Right lobe of liver (tissue), 6 donors: ENCODE data around the gene RGSL1. TPM values are rescaled to one million over a fixed set of nuclear protein-coding genes. Genes with fewer than 3 reads are reported as not detected.

Experiments
- ATAC-seq, 4 donors: fragments of 200-7000 bp; cut with Tn5 transposase; one replicate each; pipeline ENCODE4 v1.9.1; 2020; ENCODE audit warnings: mild to moderate bottlenecking in 4 of 4, moderate library complexity in 4 of 4
- DNase-seq, 3 donors: peaks; one replicate each; pipeline ENCODE4 v3.0.0-alpha.2; 2020
- H3K27ac ChIP-seq, 3 donors: fragments of 200-600 bp; one replicate each; pipeline ENCODE4 v1.8.0; 2022
- H3K27me3 ChIP-seq, 2 donors: fragments of 200-600 bp; one replicate each; pipeline ENCODE4 v1.8.0; 2022
- H3K36me3 ChIP-seq, 4 donors: fragments of 200-600 bp; sonication (generic) in 1 of 4; one replicate each; pipeline versions ENCODE4 v1.5.1 to v1.8.0; 2017 to 2022; ENCODE audit warnings: control low read depth in 1 of 4
- H3K4me1 ChIP-seq, 4 donors: fragments of 200-600 bp; sonication (generic) in 1 of 4; one replicate each; pipeline versions ENCODE4 v1.5.1 to v1.8.0; 2017 to 2022; ENCODE audit warnings: control low read depth in 1 of 4
- H3K4me3 ChIP-seq, 3 donors: fragments of 200-600 bp; one replicate each; pipeline ENCODE4 v1.8.0; 2022
- H3K9me3 ChIP-seq, 4 donors: fragments of 200-600 bp; sonication (generic) in 1 of 4; one replicate each; pipeline versions ENCODE4 v1.5.1 to v1.8.0; 2017 to 2022; ENCODE audit warnings: control low read depth in 1 of 4
- CTCF ChIP-seq, 4 donors: fragments of 200-600 bp in 3 of 4; fragments of 450-650 bp in 1 of 4; IDR thresholded peaks; one replicate each; pipeline versions ENCODE4 v1.5.1 to v1.8.0; 2016 to 2022; ENCODE audit warnings: antibody characterized with exemption in 4 of 4, mild to moderate bottlenecking in 2 of 4
- POLR2A ChIP-seq: fragments of 450-650 bp; IDR thresholded peaks from one replicate; pipeline ENCODE4 v1.6.1; 2017; ENCODE audit warnings: antibody characterized with exemption, mild to moderate bottlenecking
- WGBS: methylation state at CpG from one replicate; pipeline ENCODE4 v1.1.6; 2018; ENCODE audit warnings: low coverage, low lambda C conversion rate; ENCODE audit not compliant: insufficient coverage; ENCODE audit errors: missing lambda C conversion rate; 5-methylcytosine and 5-hydroxymethylcytosine counted together
- intact Hi-C, 2 donors: fragments of 100-400 bp; cut with DNase I; formaldehyde crosslinking; loops; one replicate each; pipeline versions ENCODE4 v1.11.2 to v1.14.1; 2022
- total RNA-seq, 6 experiments: library from RNA; depleted of rRNA in 2 of 6; stranded (reverse); fragments of >200 nt in 2 of 6; fragmentation: NEBNext Ultra II Directional in 3 of 6; extraction: Animal tissue kit (Norgen Biotek cat#: 25700) in 3 of 6; gene quantifications; one replicate each; pipeline versions ENCODE4 v1.1.0 to v1.2.4, GENCODE V29; 2016 to 2023
- donor health status: DM: no; HTN: yes; CAD: no.
- donor health status: DM: no; HTN: no; CAD: no.
- donor health status: DM: no; HTN: no; CAD: no.
- donor health status: DM: no; HTN: yes; CAD: no.
- donor health status: DM: no; HTN: yes; CAD: no.

RGSL1 gene
- total RNA-seq, 6 experiments from 2014 or later: not detected

- intact Hi-C loops: no loop called here
- TF ChIP-seq POLR2A: no peak
- TF ChIP-seq CTCF (IDR thresholded peaks at IDR 0.05): no peak
- Histone ChIP-seq H3K9me3 (no peaks in the 10 kb centered on the region), H3K4me1 (peaks cover 0 to 6% (median 0%) of the 10 kb centered on the region in 4 donors), H3K36me3 (no peaks in the 10 kb centered on the region), H3K27me3 (no peaks in the 10 kb centered on the region), H3K27ac (peak overlapping the region in 1 of 3 donors; percentile 48), H3K4me3 (no peak overlapping the region)
- no peak for DNase-seq
- peak; percentile 80 to 96 (median 92) for ATAC-seq
- WGBS: 44% methylated on average over 1 of the region's 1 CpG
Measured at GRCh38 chr1:182410620-182411273, 39.2 kb upstream of the RGSL1 start.

GRCh38 chr1:182413486-182413885 lies 36.5 kb upstream of the RGSL1 start:
- DNase-seq (peak in 1 of 3 donors; percentile 27), ATAC-seq (peak in 2 of 4 donors; percentile 18 to 51)
- TF ChIP-seq POLR2A (no peak), CTCF (IDR thresholded peaks at IDR 0.05) (no peak)
- Histone ChIP-seq H3K9me3 (no peaks in the 10 kb centered on the region), H3K36me3 (no peaks in the 10 kb centered on the region), H3K27ac (no peak overlapping the region), H3K4me1 (peaks cover 0 to 6% (median 0%) of the 10 kb centered on the region in 4 donors), H3K27me3 (no peaks in the 10 kb centered on the region), H3K4me3 (no peak overlapping the region)
- intact Hi-C loops: no loop called here
- 33% methylated on average over 3 of the region's 3 CpGs for WGBS

GRCh38 chr1:182413969-182414368 lies 36.0 kb upstream of the RGSL1 start:
- no peak overlapping the region for H3K27ac ChIP-seq
- WGBS: 70% methylated on average over 4 of the region's 6 CpGs
- DNase-seq: no peak

GRCh38 chr1:182415789-182416188 lies 34.2 kb upstream of the RGSL1 start:
- Histone ChIP-seq H3K36me3 (no peaks in the 10 kb centered on the region), H3K27ac (no peak overlapping the region), H3K27me3 (no peaks in the 10 kb centered on the region), H3K4me1 (peaks cover 0 to 2% (median 0%) of the 10 kb centered on the region in 4 donors), H3K9me3 (no peaks in the 10 kb centered on the region), H3K4me3 (no peak overlapping the region)
- DNase-seq (no peak), ATAC-seq (peak in 1 of 4 donors; percentile 26)
- TF ChIP-seq CTCF (IDR thresholded peaks at IDR 0.05): no peak
- TF ChIP-seq POLR2A: no peak
- intact Hi-C loops: no loop called here
- 40% methylated on average over 1 of the region's 1 CpG for WGBS

More at GRCh38 chr1:182413969-182414368, 36.0 kb upstream of the RGSL1 start:
- H3K4me1 ChIP-seq: peaks cover 0 to 3% (median 0%) of the 10 kb centered on the region in 4 donors
- ATAC-seq: no peak
- no peak overlapping the region for H3K4me3 ChIP-seq
- no peaks in the 10 kb centered on the region for H3K27me3 ChIP-seq
- H3K36me3 ChIP-seq: no peaks in the 10 kb centered on the region
- intact Hi-C loops: no loop called here
- TF ChIP-seq POLR2A (no peak), CTCF (IDR thresholded peaks at IDR 0.05) (no peak)
- no peaks in the 10 kb centered on the region for H3K9me3 ChIP-seq
